ENCODE measurements around the gene FAM228A.
"Not testable (repeated sequence)": the region's sequence is repeated elsewhere in the genome, so short reads cannot be mapped to it uniquely, and the experiment has no call there.

The FAM228A gene

DNA sequence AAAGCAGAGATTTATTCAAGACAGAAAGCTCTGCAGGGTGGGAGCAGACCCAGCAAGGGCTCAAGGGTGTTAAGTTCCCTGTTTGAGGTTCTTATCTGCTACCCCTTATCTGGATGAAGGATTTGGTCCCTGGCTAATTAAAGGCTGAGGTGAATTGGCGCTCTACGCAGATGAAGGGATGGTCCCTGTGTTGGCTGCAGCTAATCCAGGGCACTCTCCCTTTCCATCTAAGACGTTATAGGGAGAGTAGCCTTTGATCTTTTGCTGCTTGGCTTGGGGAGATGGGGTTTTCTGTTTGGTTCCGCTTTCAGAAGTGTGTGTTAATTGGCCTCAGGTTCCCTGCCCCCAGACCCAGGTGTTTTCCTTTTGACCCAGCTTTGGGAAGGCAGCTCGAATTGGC, 17.0 kb downstream of the FAM228A start:
- DNase-seq, result no peak

DNA sequence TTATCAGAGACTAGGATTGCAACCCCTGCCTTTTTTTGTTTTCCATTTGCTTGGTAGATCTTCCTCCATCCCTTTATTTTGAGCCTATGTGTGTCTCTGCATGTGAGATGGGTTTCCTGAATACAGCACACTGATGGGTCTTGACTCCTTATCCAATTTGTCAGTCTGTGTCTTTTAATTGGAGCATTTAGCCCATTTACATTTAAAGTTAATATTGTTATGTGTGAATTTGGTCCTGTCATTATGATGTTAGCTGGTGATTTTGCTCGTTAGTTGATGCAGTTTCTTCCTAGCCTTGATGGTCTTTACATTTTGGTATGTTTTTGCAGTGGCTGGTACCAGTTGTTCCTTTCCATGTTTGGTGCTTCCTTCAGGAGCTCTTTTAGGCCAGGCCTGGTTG, 22.4 kb downstream of the FAM228A start:
- DNase-seq, result not testable (repeated sequence)

DNA sequence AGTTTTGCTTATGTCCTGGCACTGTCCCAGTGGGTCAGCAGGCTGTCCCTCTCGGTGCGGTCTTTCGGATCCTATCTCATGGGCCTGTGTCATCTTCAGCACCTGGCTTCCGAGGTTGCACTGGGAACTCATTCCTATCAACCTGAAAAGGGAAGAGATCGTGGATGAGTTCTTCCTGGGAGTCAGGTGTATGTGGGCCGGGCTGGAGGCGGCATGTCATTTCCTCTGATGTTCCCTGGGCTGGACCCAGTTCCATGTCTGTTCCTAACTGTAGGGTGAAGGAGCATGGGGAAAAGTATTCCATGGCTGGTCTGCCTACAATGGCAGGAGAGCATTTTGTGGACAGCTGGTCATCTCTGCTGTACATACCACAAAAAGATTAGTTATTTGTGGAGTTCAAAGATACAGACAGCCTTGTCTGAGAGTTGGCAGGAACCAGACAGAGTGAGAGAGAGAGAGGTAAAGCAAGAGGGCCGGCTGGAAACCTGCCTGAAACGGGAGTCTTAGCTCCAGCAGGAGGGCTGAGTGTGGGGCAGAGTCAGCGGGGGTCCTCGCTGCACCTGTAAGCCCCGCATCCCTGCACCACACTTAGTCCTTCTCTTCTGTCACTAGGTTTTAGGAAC, 25.2 kb downstream of the FAM228A start:
- DNase-seq, result no peak

DNA sequence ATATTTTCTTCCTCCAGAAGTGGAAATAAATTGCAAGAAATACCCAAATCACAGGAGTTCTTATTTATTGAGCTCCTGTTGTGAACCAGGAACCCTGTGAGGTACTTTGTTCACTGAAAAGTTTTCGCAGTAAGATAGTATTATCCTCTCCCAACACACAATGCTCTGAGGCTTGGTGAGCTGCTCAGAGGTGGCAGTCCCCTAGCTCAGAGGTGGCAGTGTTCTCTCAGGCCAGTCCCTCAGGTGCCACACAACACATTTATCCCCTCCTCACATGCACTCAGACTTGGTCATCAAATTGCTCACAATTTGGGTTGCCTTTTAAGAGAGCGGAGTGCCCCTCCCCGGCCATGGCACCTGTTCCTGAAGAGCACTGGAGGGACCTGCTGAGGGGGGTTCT, 25.9 kb downstream of the FAM228A start:
- no peak for DNase-seq

DNA sequence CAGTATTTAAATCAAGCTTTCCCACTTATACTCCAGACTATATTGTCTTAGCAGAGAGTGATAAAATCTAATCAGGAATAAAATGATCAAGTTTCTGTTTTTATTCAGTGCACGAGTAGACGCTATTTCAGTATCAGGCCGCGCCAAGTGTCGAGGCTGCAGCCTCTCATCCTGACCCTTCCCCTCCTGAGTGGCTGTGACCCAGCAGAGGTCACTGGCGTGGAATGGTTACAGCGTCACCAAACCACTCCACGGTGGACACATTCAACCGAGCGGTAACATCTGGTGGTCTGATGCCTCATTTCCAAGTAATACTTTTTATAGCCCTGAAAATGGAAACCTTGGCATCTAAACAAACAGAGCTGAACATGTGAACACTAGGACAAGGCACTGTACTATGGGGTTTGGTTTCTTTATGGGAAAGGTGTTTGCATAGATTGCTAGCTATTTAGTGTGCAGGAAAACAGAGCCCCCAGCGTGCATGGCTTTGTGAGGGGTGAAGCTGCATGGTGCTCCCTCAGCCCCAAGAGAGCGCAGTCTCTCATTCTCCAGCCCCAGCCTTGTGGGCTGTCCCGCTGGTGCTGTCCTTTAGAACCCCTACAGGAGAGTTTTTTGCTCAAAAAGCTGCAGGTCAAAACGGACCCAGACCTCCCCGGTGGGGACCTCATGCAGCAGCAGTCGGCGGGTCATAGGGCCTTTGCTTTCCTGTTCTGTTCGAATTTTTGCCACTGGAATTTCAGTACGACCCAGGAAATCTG, 28.4 kb downstream of the FAM228A start:
- DNase-seq, result no peak

DNA sequence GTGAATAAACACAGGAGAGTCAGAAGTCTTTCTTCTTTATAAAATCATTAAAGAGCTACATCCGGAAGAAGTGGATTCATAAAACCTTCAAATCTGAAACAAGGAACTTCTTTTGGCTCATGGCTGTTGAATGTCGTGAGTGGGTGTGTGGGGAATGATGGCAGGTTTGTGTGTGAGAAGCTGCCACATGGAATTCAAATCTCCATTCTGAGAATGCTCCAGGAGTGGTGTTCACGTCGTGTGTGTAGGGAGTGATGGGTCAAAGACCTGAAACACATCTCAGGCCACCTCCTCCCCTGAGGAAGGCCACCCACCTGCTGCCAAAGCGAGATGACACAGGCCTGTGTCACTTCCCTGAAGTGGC, 28.9 kb downstream of the FAM228A start:
- DNase-seq, result no peak

DNA sequence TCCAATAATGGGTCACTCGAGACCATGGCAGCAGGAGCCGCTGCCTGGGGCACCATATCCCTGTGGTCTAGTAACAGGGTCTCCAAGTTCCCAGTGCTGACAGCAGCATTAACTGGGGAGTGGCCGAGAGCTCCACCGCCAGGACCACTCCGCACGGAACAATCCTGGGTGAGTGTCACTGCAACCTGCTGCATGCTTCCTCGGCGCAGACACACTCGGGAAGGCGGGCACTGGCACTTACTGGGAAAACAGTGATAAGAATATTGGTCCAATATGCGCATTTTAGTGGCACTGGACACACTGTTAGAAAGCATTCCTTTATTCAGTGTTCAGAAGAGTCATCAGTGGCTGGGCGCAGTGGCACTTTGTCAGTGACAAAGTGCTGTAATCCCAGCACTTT, 29.7 kb downstream of the FAM228A start:
- no peak for DNase-seq

DNA sequence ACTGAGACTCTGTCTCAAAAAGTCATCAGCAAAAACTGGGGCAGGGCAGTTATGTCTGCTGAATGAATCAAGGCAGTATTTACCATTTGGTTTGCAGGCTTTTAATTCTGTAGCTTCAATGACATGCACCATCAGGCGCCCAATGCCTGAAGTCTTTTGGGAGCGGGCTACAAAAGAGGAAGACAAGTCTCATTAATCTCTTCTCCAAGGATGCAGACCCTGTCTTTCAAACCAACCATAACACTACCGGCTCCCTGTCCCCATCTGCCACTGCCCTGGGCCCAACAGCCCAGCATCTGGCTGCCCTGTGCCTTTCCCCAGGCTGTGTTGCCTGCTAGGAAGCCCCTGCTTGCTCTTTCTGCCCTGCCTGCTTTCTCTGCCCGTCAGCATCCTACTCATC, 30.3 kb downstream of the FAM228A start:
- no peak for DNase-seq

DNA sequence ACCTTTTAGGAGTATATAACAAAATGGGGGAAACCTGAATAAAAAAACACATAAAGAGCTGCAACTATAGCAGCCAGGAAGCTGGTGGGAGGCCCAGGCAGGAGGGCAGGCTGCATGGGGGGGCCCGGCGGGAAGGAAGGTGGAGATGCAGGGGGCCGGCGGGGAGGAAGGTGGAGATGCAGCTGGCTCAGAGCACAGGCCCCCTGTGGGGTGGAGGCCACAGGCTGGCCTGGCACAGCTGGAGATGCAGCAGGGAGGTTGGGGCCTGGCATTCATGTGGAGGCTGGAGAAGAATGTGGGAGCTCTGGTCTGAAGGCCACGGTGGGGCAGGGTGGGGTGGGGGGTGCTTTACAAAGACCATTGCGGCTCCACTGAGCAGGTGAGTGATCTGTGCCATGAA, 31.4 kb downstream of the FAM228A start:
- DNase-seq, result no peak

DNA sequence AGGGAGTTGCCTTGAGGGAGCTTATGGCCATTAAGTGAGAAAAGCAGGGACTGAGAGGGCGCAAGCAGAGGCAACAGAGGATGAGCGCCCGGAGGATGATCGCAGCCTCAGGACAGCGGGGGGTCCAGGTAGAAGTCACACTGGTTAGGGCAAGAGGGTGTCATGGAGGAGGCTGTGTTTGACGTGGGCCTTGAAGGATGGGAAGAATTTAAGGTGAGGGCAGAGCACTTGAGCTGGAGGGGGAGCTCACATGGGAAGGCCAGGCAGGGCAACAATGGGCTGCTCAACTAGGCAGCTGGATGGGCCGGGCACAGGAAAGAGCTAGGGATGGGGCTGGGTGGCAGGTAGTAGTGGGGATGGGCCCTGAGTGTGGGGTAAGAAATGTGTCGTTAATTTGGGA, 31.9 kb downstream of the FAM228A start:
- DNase-seq, result no peak

DNA sequence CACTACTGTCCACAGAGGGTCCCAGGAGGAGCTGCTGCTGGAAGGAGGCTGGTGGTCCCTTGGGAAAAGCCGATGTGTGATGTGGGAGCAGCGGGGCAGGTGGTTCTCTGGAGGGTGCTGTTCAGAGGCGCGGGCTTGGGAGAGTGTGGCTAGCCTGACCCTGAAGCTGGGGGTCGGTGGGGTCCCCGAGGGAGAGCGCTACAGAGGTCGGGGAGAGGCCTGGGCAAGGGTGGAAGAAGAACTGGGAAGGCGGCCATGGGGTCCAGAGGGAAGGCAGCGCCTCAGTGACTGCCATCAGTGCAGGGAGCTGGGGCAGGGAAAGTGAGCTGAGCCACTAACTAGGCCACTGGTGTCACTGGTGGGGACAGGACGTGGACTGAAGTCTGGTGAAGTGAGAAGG, 32.5 kb downstream of the FAM228A start:
- no peak for DNase-seq

DNA sequence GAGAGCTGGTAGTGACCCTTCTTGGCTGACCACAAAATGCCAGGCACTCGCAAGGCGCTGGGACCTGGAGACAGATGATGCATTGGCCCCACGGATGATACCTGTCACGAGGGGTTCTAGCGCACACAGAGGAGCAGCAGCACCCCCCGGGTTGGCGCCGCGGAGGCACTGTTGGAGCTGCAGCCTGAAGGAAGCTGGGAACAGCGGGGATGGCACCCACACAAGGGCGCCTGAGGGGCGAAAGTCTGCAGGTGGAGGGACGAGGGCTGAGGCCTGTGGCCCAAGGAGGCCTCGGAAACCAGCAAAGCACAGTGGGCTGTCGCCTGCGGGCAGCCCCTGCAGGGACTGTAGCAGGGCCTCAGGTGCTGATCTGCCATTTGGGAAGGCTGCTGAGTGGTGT, 33.6 kb downstream of the FAM228A start:
- DNase-seq, result no peak

DNA sequence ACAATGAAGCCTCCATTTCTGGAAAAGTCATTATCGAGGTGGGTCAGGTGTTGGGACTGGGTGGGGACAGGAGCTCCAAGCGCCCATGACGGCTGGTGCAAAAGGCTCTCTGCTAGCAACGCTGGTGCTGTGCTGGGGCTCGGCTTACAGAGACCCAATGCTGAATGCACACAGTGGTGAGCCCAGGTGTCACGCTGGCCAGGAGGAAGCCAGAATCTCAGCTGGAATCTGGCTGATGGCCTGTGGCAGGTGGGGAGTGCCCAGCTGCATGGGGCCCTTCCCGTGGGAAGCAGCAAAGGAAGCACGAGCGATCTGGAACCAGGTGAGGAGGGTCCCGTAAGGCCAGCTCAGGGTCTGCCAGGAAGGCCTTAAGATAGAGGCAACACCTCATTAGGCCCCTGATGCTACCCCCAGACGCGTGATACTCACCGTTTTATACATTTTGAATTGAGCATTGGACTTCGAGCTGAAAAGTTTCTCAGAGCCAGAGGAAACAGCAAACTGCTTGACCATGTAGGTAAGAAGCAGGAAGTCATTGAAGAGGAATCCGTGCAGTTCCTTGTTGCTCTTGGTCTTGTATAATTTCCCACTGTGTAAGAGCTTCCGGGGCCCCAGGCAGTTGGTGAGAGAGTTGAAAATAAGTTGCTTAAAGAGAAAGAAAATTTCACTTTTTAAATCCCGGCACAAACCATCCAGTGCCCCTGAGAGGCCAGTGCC, 34.7 kb downstream of the FAM228A start:
- DNase-seq, result no peak

DNA sequence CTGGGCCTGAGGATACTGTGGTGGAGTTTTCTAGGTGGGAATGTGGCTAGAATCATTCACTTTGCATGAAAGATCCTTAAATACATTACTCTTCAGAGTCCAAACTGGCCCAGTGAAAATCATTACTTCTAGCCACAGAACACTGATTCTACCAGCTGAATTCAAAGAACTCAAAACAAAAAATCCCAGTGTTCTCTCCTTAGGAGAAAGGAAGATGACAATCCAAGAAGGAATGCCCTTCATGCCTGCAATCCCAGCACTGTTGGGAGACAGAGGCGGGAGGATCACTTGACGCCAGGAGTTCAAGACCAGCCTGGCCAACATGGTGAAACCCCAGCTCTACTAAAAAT, 35.2 kb downstream of the FAM228A start:
- no peak for DNase-seq

DNA sequence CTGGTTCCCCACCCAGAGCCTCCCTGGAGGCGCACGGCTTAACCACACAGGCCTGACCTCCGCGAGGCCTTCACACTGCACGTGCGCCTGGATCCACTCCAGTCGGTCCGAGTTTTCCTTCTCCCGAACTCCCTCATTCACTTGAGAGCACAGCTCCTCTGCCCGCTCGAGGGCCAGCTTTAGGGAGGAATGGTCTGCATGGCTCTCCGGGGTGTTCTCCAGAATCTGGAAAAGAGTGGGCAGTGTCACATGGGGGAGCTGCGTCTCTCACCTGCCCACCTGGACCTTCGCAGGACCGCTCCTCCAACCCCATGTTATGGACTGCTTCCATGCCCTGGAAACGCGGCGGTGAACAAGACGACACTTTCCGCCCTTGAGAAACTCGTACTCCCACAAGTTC, 35.9 kb downstream of the FAM228A start:
- no peak for DNase-seq

DNA sequence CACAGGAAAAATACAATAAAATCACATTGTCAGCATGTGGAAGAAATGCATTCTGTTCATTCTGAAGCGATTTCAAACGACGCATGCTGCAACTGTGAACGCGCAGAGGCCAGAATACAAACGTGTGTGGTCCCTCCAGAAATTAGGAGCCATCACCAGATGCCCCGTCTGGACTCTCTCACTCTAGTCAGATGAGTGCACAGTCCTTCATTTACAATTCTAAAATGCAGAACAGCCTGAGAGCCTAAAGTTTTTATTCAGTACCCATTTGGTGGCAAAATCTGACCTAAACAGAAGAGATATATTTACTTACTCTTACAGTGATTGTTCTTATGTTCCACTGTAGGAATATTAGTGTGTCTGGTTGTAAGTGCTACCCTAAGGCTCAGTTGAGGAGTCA, 36.6 kb downstream of the FAM228A start:
- no peak for DNase-seq

DNA sequence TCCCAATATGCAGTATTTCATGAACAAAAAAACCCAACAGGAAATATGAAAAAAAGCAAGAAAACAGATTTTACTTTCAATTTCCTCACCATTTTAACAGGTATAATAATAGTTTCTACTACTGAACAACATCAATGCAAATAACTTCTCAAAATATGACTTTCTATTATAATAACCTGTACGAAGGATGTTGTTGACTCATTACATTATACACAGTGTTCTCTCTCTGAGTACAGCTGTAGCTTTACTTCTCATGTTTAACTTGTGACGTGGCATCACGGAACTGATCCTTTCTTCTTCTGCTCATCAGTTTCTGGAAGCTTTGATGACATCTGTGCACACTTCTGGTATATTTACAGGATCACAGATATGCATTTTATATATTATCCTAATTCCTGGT, 40.0 kb downstream of the FAM228A start:
- DNase-seq, result peak; percentile 84

DNA sequence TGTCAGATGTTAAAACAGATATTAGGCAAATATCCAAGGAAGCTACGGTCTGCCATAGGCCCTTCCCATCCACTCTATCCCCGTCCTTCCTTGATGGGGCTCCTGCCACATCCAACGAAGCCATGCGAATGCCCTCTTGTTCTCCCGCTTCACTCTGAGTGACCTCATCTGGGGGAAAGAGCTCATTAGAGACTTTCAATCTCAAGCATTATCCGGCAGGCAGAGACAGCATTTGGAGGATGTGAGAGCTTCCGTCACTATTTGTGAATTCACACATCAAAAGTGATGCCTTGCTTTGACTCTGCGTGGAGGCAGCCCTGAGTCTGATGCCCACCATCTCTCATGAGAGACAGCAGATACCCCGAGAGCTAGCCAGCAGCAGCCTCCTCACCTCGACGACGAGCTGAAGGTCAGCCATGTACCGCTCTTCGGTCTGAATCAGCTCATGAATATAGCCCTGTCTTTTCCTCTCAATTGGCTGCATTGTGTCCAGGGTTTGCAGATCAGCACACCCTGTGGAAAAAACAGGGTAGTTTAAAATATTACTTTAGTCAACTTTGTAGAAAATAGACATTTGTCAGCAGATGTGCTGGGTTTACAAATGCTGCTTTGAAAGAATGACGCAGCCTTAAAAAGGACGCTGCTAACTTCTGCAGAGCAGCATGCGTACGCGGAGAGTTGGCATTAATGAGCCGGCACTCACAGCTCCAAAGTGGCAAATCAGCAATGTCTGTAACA, 45.9 kb downstream of the FAM228A start:
- DNase-seq, result no peak

DNA sequence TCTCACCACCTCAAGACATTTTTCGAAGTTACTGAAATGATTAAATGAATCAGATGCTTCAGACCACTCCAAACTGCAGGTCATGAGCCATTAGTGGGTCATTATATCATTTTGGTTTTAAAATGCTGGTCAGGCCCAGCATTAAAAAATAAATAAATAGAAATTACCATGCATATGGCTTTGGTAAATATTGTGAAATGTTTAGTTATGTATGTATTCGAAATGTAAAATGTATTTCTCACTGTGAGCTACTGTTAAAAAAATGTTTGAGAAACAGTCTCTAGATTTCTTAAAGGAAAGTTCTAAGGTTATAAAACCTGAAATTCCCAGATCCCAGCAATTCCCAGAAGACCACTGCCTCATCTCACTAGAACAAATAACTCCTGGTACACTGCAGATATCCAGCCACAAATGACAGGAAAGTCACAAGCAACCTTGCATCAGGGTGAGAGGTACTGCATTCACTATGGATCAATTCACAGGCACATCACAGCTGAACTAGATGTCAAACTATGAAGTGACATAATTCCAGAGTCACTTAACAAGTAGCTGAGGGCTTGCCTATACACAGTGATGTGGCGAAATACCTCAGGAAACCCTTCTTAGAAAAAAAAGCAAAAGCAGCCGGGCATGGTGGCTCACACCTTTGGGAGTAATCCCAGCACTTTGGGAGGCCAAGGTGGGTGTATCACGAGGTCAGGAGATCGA, 46.6 kb downstream of the FAM228A start:
- DNase-seq, result no peak

DNA sequence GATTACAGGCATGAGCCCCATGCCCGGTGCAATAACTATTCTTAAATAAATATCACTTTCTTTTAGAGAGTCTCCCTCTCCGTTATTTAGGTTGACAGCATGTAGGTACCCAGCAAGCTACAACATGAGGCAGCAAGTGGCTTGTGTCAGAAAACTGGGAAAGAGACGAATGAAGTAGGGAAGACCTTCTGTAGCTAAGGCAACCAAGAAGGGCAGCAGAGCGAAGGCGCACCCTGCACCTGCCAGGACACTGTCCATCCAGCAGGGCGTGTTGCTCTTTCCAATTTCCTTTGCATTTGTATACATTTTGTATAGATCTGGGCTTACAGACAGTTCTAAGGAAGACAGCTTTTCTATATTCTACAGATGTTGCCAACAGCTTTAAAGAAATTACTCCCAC, 48.1 kb downstream of the FAM228A start:
- DNase-seq, result no peak

DNA sequence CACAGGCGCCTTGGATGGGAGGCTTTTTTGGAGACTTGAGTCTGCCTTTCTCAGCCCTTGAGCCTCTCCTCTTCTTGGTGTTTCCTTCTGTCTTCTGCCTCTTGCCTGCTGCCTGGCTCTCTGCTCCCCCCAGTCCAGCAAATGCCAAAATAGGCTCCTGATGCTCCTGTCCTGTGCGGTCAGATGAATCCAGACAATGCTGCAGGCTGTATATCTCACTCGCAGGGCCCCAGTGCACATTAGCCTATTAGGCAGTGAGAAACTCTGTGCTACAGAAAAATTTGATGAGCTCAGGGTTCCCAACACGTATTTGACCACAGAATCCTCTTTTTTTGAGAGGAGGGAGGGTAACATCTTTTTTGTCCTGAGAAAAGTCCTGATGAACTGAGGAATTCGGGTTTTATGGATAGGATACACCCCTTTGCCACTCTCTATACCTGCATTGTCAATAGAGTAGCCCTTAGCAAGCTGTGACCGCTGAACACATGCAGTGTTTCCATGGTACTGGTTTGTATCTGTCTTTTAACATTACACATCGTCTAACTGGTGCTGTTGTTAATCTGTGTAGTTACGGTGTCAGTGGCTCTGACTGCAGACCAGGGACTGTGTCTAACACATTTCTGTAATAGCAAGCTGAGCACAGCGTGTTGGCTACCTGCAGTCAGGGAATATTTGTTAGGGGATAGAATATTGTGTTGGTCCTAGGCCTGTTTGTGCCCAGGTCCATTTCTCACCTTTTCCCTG, 50.8 kb downstream of the FAM228A start:
- no peak for DNase-seq

DNA sequence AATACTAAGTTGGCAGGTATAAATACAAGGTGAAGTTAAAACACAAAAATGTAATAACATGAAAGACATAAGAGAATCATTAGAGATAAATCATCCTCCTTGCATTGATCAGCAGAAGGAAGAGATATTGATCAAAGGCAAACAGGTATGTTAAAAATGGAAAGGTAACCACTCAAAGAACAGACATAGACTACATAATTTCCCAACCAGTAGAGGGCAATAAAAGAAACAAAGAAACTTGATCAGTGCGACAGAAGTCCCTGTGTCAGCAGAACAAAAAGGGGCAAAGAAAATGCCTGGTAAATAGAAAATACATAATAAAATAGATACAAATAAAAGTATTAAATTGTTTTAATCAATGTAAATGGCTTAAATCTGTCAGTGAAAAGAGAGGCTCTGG, 53.6 kb downstream of the FAM228A start:
- peak; percentile 50 for DNase-seq

All from DMS53 (cell line).